ENCODE data around the gene STX3. TPM values are rescaled to one million over a fixed set of nuclear protein-coding genes. Genes with fewer than 3 reads are reported as not detected.

The STX3 gene
- total RNA-seq, 1 donor from 2014 or later, result 22.1 TPM

- no peak for DNase-seq (ENCODE audit: low spot score)
- no peak for TF ChIP-seq CTCF (IDR thresholded peaks at IDR 0.05)
- no peaks in the 10 kb centered on the region for H3K4me1 Mint-ChIP-seq (ENCODE audit: low read depth)
- no peak overlapping the region for H3K27ac Mint-ChIP-seq (ENCODE audit: unreplicated experiment)
- no peak overlapping the region for H3K4me3 Mint-ChIP-seq (ENCODE audit: unreplicated experiment)
- H3K27me3 Mint-ChIP-seq (ENCODE audit: low read depth), result peaks cover 10% of the 10 kb centered on the region
- no peaks in the 10 kb centered on the region for H3K36me3 Mint-ChIP-seq (ENCODE audit: low read depth)
- H3K9me3 Mint-ChIP-seq (ENCODE audit: low read depth), result no peaks in the 10 kb centered on the region
Observed at GRCh38 chr11:59833602-59834001, 78.4 kb downstream of the STX3 start.

- no peak for TF ChIP-seq CTCF (IDR thresholded peaks at IDR 0.05)
- H3K9me3 Mint-ChIP-seq (ENCODE audit: low read depth), result no peaks in the 10 kb centered on the region
- H3K4me3 Mint-ChIP-seq (ENCODE audit: unreplicated experiment), result no peak overlapping the region
- no peak overlapping the region for H3K27ac Mint-ChIP-seq (ENCODE audit: unreplicated experiment)
- H3K27me3 Mint-ChIP-seq (ENCODE audit: low read depth), result peaks cover 15% of the 10 kb centered on the region
- H3K4me1 Mint-ChIP-seq (ENCODE audit: low read depth), result no peaks in the 10 kb centered on the region
- H3K36me3 Mint-ChIP-seq (ENCODE audit: low read depth), result no peaks in the 10 kb centered on the region
- no peak for DNase-seq (ENCODE audit: low spot score)
Observed at GRCh38 chr11:59839615-59840014, 84.4 kb downstream of the STX3 start.

- Mint-ChIP-seq H3K9me3 (ENCODE audit: low read depth) (no peaks in the 10 kb centered on the region), H3K36me3 (ENCODE audit: low read depth) (no peaks in the 10 kb centered on the region), H3K27me3 (ENCODE audit: low read depth) (peaks cover 15% of the 10 kb centered on the region), H3K27ac (ENCODE audit: unreplicated experiment) (no peak overlapping the region), H3K4me1 (ENCODE audit: low read depth) (no peaks in the 10 kb centered on the region), H3K4me3 (ENCODE audit: unreplicated experiment) (no peak overlapping the region)
- DNase-seq (ENCODE audit: low spot score), result no peak
- no peak for TF ChIP-seq CTCF (IDR thresholded peaks at IDR 0.05)
Observed at GRCh38 chr11:59841514-59841913, 86.3 kb downstream of the STX3 start.

GRCh38 chr11:59842316-59842715, 87.1 kb downstream of the STX3 start:
- Mint-ChIP-seq H3K27ac (ENCODE audit: unreplicated experiment) (no peak overlapping the region), H3K9me3 (ENCODE audit: low read depth) (no peaks in the 10 kb centered on the region)

GRCh38 chr11:59845399-59845798, 90.2 kb downstream of the STX3 start, which contains the start of gene CBLIF:
Gene CBLIF (minus strand): TSS chr11:59845499. CDS start chr11:59845453, 46 bp downstream.
- Mint-ChIP-seq H3K27ac (ENCODE audit: unreplicated experiment) (no peak within 1 kb of the TSS), H3K4me1 (ENCODE audit: low read depth) (no peaks in the 10 kb centered on the region), H3K4me3 (ENCODE audit: unreplicated experiment) (no peak within 1 kb of the TSS), H3K27me3 (ENCODE audit: low read depth) (peaks cover 7% of the 10 kb centered on the region), H3K9me3 (ENCODE audit: low read depth) (no peaks in the 10 kb centered on the region), H3K36me3 (ENCODE audit: low read depth) (no peaks in the 10 kb centered on the region)
- no peak for TF ChIP-seq CTCF (IDR thresholded peaks at IDR 0.05)
- DNase-seq (ENCODE audit: low spot score), result no peak

More at GRCh38 chr11:59842316-59842715, 87.1 kb downstream of the STX3 start:
- no peak overlapping the region for H3K4me3 Mint-ChIP-seq (ENCODE audit: unreplicated experiment)
- no peaks in the 10 kb centered on the region for H3K36me3 Mint-ChIP-seq (ENCODE audit: low read depth)
- TF ChIP-seq CTCF (IDR thresholded peaks at IDR 0.05), result no peak
- DNase-seq (ENCODE audit: low spot score), result no peak
- H3K27me3 Mint-ChIP-seq (ENCODE audit: low read depth), result peaks cover 10% of the 10 kb centered on the region
- H3K4me1 Mint-ChIP-seq (ENCODE audit: low read depth), result no peaks in the 10 kb centered on the region
